Suppressor macrophage (primary cell): ENCODE results near the gene SLC39A12.

ENCODE experiments used
- DNase-seq, 4 experiments: peaks; one replicate each; pipeline ENCODE4 v3.0.0-alpha.2; 2020 to 2022

Gene SLC39A12

GRCh38 chr10:18059826-18060559 is 108.3 kb downstream of the SLC39A12 start:
- no peak for DNase-seq

- DNase-seq, result no peak
Observed at GRCh38 chr10:18066947-18067346, 115.2 kb downstream of the SLC39A12 start.

GRCh38 chr10:18068401-18068800 is 116.7 kb downstream of the SLC39A12 start:
- no peak for DNase-seq

GRCh38 chr10:18071591-18071990 is 119.9 kb downstream of the SLC39A12 start:
- no peak for DNase-seq

GRCh38 chr10:18073314-18073713 is 121.6 kb downstream of the SLC39A12 start:
- no peak for DNase-seq

- DNase-seq, result no peak
Observed at GRCh38 chr10:18075881-18076280, 124.2 kb downstream of the SLC39A12 start.

- no peak for DNase-seq
Observed at GRCh38 chr10:18079665-18080295, 128.1 kb downstream of the SLC39A12 start.

GRCh38 chr10:18082381-18082780 is 130.7 kb downstream of the SLC39A12 start:
- no peak for DNase-seq

- DNase-seq, result no peak
Observed at GRCh38 chr10:18085855-18086254, 134.1 kb downstream of the SLC39A12 start.

- DNase-seq, result no peak
Observed at GRCh38 chr10:18086746-18087145, 135.0 kb downstream of the SLC39A12 start.

- DNase-seq, result no peak
Observed at GRCh38 chr10:18087355-18087754, 135.6 kb downstream of the SLC39A12 start.
